NCI-H146 treated with DMSO at 0.1 percent for 48 hours (cell line): ENCODE results near the gene ZNF496.

ENCODE experiments used
- DNase-seq: peaks from one replicate; lab custom pipeline; 2025; ENCODE audit not compliant: unreplicated experiment; lab: John Stamatoyannopoulos, UW

The ZNF496 gene

DNA sequence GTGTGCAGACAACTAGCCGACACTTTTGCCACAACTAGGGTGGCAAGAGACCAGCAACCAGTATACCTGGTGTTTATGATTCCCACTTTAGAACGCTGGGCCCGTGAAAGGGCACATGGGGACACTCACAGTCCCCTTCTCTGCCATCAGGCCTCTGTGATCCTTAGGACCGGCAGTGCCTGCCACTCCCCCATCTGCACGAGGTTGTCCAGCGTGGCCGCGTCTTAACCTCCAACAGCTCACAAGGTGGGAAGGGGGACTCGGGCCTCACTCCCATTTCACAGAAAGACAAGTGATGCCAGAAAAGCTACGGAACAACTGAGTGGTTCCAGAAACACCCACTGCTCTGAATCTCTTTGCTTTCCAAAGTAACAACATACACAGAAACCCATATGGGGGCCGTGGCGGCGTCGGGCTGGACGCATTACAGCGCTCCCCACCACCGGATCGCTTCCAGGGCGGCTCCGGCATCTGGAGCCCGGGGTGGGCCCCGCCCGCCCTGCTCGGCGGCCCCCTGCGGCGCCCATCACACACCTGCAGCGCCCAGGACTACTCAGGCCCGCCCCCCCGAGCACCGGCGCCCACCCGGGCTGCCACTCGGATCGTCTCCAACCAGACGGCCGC is 1.0 kb downstream of the ZNF496 start:
- no peak for DNase-seq

DNA sequence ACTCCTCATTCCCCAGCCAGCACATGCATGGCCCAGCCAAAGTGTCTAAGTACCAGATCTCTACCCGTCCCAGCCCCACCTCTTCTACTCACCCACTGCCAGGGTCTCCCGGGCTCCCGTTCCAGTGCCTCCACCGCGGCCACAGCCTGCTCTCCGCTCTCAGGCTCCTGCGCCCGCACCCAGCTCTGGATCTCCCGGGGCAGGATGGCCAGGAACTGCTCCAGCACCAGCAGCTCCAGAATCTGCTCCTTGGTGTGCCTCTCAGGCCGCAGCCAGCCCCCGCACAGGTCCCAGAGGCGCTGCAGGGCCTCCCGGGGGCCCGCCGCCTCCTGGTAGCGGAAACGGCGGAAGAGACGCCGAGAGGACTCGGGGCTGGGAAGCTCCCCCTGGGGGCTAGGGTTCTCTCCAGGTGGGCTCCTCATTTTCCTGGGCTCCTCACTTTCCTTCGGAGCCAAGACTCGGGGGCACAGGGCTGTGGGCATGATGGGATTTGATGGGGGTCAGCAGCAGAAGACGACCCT is 2.5 kb downstream of the ZNF496 start:
- no peak for DNase-seq

DNA sequence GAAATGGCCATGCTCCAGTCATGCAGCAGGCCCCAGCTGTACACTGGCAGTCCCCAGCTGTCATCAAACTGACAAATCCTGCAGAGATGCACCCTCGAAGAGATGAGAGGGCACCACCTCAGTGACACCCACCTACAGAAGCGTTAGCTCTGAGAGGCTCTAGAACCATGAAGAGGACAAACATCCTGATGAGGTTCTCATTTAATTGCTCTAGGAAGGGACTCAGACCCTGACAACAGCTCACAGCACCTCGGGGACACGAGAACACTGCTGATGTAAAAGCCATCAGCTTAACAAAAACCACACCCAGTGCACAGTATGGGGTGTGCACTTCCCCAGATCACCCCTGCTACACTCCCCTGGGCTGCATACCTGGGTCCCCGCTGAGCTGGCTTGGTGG is 3.4 kb downstream of the ZNF496 start:
- DNase-seq = no peak

- DNase-seq = no peak
Measured at GRCh38 chr1:247326411-247327130, 5.1 kb downstream of the ZNF496 start.

DNA sequence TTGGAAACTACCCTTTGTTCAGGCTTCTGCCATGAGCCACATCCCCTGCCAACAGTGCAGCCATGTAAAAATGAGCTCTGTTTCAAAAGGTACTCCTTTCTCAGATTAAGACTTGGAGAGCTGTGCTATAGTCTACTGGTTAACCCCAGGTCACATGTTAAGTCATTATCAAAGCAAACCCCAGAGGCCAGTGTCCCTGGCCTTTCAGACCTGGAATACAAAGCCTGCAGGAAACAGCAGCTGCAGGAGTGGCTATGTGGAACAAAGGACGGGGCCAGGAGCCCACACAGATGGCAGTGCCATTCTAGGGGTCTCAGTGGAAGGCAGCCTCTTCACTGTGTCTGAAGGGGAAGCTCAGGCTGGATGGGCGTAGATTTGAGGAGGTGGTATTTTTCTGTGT is 6.7 kb downstream of the ZNF496 start:
- peak; percentile 93 for DNase-seq

- no peak for DNase-seq
Measured at GRCh38 chr1:247324204-247324787, 7.4 kb downstream of the ZNF496 start.

- no peak for DNase-seq
Measured at GRCh38 chr1:247322849-247323586, 8.6 kb downstream of the ZNF496 start.

DNA sequence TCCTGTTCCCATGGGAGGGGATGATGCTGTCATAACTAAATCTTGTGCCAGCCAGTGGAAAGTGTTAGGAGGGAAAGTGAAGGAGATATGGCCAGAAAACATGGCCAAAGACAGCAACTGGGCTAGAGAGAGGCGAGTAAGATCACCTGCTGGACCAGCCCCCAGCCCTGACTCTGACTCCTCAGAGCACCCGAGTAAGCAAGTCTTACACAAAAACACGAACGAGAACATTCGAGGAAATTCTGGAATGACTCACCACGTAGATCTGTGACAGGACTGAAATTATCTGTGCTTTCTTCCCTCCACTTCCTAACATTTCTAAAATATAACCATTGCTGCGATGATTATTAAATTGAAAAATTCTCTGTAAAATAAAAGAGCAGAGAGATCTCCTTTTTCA is 9.2 kb downstream of the ZNF496 start:
- DNase-seq = no peak

DNA sequence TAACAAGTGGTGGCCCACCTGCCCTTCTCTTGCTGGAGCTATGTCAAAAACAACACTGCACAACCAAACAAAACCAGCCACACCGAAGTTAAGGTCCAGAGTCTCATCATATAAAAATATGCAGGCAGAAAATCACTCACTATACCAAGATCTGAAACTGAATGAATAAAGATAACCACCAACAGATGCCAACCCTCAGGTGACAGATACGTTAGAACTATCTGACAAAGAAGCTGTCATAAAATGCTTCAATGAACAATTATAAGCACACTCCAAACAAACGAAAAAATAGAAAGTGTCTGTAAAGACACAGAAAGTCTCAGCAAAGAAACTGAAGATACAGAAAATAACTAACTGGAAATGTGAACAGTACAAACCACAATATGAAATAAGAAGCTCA is 14.0 kb downstream of the ZNF496 start:
- no peak for DNase-seq

- DNase-seq = no peak
Measured at GRCh38 chr1:247316590-247317197, 15.0 kb downstream of the ZNF496 start.

GRCh38 chr1:247304031-247304430 is 27.6 kb downstream of the ZNF496 start:
- no peak for DNase-seq

- no peak for DNase-seq
Measured at GRCh38 chr1:247303216-247303615, 28.5 kb downstream of the ZNF496 start.

GRCh38 chr1:247301176-247301540 is 30.5 kb downstream of the ZNF496 start:
- DNase-seq = no peak

DNA sequence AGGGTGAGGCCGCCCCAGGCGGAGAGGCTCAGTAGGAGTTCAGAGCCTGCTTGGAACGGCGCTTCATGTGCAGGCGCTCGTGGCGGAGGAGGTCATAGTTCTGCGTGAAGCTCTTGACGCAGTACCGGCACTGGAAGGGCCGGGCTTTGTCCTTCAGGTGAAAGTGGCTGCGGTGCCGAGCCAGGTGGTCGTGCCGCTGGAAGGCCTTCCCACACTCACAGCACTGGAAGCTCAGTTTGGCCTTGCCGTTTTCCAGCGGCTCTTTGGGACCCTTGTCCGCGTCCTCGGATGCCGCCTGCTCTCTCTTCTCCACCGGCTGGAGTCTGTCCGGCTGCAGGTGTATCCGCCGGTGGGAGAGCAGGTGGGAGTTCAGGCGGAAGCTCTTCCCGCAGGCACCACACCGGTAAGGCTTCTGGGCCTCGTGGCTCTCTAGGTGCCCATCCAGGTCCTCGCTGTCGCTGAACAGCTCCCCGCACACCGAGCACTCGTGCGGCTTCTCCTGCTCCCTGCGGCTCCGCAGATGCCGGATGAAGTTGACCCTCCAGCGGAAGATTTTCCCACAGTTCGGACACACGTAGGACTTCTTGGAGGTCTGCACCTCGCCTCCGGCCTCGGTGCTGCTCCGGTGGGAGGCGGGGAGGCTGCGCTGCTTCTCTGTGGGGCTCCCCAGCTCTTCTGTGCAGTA is 31.0 kb downstream of the ZNF496 start:
- DNase-seq = no peak

- no peak for DNase-seq
Measured at GRCh38 chr1:247299723-247300381, 31.8 kb downstream of the ZNF496 start.

- DNase-seq = no peak
Measured at GRCh38 chr1:247298701-247299100, 33.0 kb downstream of the ZNF496 start.

DNA sequence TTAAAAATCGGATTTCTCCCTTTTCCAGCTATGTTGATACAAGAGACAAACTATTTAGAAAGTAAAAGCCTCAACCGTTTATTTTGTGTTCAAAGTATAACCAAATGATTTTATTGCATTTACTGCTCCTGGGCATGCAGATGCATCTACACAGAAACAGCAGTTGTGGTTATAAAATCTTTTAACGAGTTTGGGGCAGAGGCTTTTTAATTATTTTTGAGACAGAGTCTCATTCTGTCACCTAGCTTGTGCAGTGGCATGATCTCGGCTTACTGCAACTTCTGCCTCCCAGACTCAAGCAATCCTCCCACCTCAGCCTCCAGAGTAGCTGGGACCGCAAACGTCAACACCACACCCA is 33.6 kb downstream of the ZNF496 start:
- no peak for DNase-seq

DNA sequence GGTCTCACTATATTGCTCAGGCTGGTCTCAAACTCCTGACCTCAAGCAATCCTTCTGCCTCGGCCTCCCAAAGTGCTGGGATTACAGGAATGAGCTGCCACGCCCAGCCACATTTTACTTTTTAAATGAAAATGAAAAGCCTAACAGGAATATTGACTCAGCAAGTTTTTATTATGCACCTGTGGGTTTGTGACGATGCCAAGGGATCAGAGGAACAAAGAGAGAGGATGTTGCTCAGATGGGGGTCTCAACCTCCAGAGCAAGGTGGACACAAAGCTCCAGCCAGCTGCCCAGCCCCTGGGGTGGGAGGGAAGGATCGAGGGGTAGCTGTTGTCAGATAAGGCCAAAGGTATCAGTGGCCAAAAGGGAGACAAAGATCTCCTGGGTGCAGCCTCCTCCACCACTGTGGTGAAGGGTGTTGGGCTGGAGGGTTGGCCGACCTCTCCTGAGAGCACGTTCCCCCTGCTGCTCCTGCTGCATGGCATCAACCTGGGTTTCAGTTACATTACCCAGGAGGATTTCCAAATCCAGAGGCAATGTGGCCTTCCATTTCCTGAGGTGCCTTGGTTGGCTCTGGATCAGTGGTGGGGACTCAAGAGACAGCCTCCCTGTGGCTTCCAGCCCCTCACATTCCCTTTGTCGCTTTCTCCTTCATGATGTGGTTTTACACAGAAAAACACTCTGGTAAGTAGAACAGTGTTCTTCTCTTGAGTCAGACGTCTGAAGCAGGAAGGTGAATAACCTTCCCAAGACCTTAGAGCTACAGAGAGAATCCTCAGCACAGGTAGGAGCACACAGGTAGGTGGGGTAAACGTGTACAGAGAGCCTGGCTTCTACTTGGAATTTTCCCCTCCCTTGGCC is 34.2 kb downstream of the ZNF496 start:
- DNase-seq = peak; percentile 23

GRCh38 chr1:247296599-247297180 is 35.0 kb downstream of the ZNF496 start:
- DNase-seq = no peak
